Measurements from ENCODE around the gene GBP5.
"Not testable (repeated sequence)": the region's sequence is repeated elsewhere in the genome, so short reads cannot be mapped to it uniquely, and the experiment has no call there.

GBP5 gene

DNA sequence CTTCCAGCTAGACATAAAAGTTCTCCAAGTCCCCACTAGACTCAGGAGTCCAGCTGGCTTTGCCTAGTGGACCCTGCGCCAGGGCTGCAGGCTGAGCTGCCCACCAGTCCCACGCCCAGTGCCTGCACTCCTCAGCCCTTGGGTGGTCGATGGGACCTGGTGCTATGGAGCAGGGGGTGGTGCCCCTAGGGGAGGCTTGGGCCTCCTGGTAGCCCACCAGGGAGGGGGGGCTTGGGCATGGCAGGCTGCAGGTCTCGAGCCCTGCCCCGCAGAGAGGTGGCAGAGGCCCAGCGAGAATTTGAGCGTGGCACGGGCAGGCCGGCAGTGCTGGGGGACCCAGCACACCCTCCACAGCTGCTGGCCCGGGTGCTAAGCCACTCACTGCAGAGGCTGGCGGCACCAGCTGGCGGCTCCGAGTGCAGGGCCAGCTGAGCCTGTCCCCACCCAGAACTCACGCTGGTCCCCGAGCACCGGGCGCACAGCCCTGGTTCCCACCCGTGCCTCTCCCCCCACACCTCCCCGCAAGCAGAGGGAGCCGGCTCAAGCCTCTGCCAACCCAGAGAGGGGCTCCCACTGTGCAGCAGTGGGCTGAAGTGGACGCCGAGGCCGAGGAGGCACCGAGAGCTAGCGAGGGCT lies 30.2 kb upstream of the GBP5 start:
- H4K20me1 ChIP-seq (ENCODE audit: insufficient read depth, low read length) = no peaks in the 10 kb centered on the region
- H3K9me2 ChIP-seq (replicated peaks; ENCODE audit: insufficient read depth, low read length) = no peaks in the 10 kb centered on the region
- H3K27ac ChIP-seq (ENCODE audit: low read length) = no peak overlapping the region
- no peaks in the 10 kb centered on the region for H3K36me3 ChIP-seq (replicated peaks; ENCODE audit: insufficient read depth, low read length)
- H3K9me3 ChIP-seq (replicated peaks; ENCODE audit: insufficient read depth, low read length) = no peaks in the 10 kb centered on the region
- no peaks in the 10 kb centered on the region for H3K4me1 ChIP-seq (ENCODE audit: low read length)
- H3K4me3 ChIP-seq (ENCODE audit: low read length) = no peak overlapping the region
- H3F3A ChIP-seq (ENCODE audit: insufficient read depth, low read length) = no peaks in the 10 kb centered on the region; the same call in 1 of the 2 replicates
- H3K27me3 ChIP-seq (replicated peaks; ENCODE audit: insufficient read depth, low read length) = no peaks in the 10 kb centered on the region
- H3K4me2 ChIP-seq (ENCODE audit: low read depth, low read length) = no peak overlapping the region
- H3K9ac ChIP-seq (ENCODE audit: low read length) = no peak overlapping the region
- no peak for DNase-seq
- H2AFZ ChIP-seq (ENCODE audit: low read length) = no peak overlapping the region
- no peaks in the 10 kb centered on the region for H3K79me2 ChIP-seq (ENCODE audit: low read length)
- TF ChIP-seq, protein P1, sequence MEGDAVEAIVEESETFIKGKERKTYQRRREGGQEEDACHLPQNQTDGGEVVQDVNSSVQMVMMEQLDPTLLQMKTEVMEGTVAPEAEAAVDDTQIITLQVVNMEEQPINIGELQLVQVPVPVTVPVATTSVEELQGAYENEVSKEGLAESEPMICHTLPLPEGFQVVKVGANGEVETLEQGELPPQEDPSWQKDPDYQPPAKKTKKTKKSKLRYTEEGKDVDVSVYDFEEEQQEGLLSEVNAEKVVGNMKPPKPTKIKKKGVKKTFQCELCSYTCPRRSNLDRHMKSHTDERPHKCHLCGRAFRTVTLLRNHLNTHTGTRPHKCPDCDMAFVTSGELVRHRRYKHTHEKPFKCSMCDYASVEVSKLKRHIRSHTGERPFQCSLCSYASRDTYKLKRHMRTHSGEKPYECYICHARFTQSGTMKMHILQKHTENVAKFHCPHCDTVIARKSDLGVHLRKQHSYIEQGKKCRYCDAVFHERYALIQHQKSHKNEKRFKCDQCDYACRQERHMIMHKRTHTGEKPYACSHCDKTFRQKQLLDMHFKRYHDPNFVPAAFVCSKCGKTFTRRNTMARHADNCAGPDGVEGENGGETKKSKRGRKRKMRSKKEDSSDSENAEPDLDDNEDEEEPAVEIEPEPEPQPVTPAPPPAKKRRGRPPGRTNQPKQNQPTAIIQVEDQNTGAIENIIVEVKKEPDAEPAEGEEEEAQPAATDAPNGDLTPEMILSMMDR (IDR thresholded peaks at IDR 0.05; ENCODE audit: low read length) = no peak
- no peak for TF ChIP-seq EZH2 (optimal IDR thresholded peaks at IDR 0.05; ENCODE audit: low read depth, low read length)
- no peak for TF ChIP-seq EZH2phosphoT487 (IDR thresholded peaks at IDR 0.05; ENCODE audit: low read length)

DNA sequence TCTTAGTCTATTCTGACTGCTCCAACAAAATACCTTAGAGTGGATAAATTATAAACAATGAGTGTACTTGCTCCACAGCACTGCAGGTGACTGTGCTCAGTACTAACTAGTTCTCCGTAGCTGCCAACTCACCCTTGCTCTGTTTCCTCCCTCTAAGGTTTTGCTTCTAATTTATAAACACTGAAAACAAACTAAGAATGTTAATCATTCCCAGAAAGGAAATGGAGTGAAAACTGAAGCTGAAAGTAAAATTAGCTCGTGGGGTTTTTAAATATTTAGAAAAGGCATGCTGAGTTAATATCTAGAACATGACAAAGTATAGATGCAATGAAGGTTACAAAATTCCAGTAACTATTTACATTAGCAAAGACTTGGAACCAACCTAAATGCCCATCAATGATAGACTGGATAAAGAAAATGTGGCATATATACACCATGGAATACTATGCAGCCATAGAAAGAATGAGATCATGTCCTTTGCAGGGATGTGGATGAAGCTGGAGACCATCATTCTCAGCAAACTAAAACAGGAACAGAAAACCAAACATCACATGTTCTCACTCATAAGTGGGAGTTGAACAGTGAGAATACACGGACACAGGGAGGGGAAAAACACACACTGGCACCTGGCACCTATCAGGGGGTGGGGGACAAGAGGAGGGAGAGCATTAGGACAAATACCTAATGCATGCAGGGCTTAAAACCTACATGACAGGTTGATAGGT lies 27.2 kb upstream of the GBP5 start:
- not testable (repeated sequence) for H3K79me2 ChIP-seq (ENCODE audit: low read length); H3K4me1 ChIP-seq (ENCODE audit: low read length); H3K4me2 ChIP-seq (ENCODE audit: low read depth, low read length); H3K27me3 ChIP-seq (replicated peaks; ENCODE audit: insufficient read depth, low read length); H3K4me3 ChIP-seq (ENCODE audit: low read length); H3K36me3 ChIP-seq (replicated peaks; ENCODE audit: insufficient read depth, low read length); H3K27ac ChIP-seq (ENCODE audit: low read length); H3F3A ChIP-seq (ENCODE audit: insufficient read depth, low read length); H3K9me3 ChIP-seq (replicated peaks; ENCODE audit: insufficient read depth, low read length); H2AFZ ChIP-seq (ENCODE audit: low read length); H4K20me1 ChIP-seq (ENCODE audit: insufficient read depth, low read length); H3K9ac ChIP-seq (ENCODE audit: low read length); H3K9me2 ChIP-seq (replicated peaks; ENCODE audit: insufficient read depth, low read length); DNase-seq

DNA sequence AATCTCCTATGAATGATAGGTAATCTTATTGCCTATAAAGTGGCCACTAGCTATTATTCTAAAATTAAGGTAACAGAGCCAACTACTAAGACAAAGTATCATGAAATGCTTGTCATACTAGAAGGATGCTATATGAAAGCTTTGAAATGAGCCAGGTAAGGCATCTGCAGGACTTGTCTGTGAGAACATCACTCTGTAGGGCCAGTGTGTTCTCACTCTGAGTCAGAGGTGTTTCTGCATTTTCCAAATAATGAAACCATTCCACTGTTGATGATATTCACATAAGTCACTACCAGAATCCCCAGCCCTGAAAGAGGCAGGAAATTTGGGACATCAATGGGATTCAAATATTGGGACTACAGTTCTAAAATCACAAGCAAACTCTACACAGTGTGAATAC lies 25.8 kb upstream of the GBP5 start:
- TF ChIP-seq EZH2phosphoT487 (IDR thresholded peaks at IDR 0.05; ENCODE audit: low read length) = no peak
- no peak for TF ChIP-seq EZH2 (optimal IDR thresholded peaks at IDR 0.05; ENCODE audit: low read depth, low read length)
- TF ChIP-seq, protein P1 (IDR thresholded peaks at IDR 0.05; ENCODE audit: low read length) = no peak
- no peaks in the 10 kb centered on the region for H3K27me3 ChIP-seq (replicated peaks; ENCODE audit: insufficient read depth, low read length)
- H3K27ac ChIP-seq (ENCODE audit: low read length) = no peak overlapping the region
- no peak overlapping the region for H3K4me2 ChIP-seq (ENCODE audit: low read depth, low read length)
- H3K4me3 ChIP-seq (ENCODE audit: low read length) = no peak overlapping the region
- no peaks in the 10 kb centered on the region for H3K4me1 ChIP-seq (ENCODE audit: low read length)
- no peaks in the 10 kb centered on the region; the same call in 1 of the 2 replicates for H3F3A ChIP-seq (ENCODE audit: insufficient read depth, low read length)
- DNase-seq = no peak
- no peak overlapping the region for H3K9ac ChIP-seq (ENCODE audit: low read length)
- no peaks in the 10 kb centered on the region for H3K36me3 ChIP-seq (replicated peaks; ENCODE audit: insufficient read depth, low read length)
- H2AFZ ChIP-seq (ENCODE audit: low read length) = no peak overlapping the region
- no peaks in the 10 kb centered on the region for H4K20me1 ChIP-seq (ENCODE audit: insufficient read depth, low read length)
- no peaks in the 10 kb centered on the region for H3K79me2 ChIP-seq (ENCODE audit: low read length)
- H3K9me3 ChIP-seq (replicated peaks; ENCODE audit: insufficient read depth, low read length) = no peaks in the 10 kb centered on the region
- no peaks in the 10 kb centered on the region for H3K9me2 ChIP-seq (replicated peaks; ENCODE audit: insufficient read depth, low read length)

DNA sequence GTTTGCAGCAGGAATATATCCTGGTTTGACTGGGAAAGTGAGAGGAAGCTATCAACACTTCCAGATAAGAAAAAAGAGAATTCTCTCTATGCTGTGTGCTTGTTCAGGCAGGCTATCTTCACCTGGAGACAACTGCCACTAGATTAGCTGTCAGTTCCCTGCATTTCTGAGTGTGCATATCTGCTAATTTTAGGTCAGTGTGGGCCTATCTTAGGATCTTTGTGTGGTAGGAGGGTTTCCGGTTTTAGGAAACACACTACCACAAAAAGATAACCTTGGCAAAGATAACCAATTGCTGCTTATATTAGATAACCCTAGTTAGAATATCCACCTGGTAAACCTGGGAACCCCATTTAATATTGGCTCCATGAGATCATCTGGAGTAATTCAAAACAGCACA lies 22.5 kb upstream of the GBP5 start:
- no peaks in the 10 kb centered on the region for H3K9me3 ChIP-seq (replicated peaks; ENCODE audit: insufficient read depth, low read length)
- no peaks in the 10 kb centered on the region for H4K20me1 ChIP-seq (ENCODE audit: insufficient read depth, low read length)
- H3K79me2 ChIP-seq (ENCODE audit: low read length) = no peaks in the 10 kb centered on the region
- DNase-seq = no peak
- no peaks in the 10 kb centered on the region for H3K9me2 ChIP-seq (replicated peaks; ENCODE audit: insufficient read depth, low read length)
- no peak overlapping the region for H3K27ac ChIP-seq (ENCODE audit: low read length)
- H3K9ac ChIP-seq (ENCODE audit: low read length) = no peak overlapping the region
- H3K36me3 ChIP-seq (replicated peaks; ENCODE audit: insufficient read depth, low read length) = no peaks in the 10 kb centered on the region
- H3F3A ChIP-seq (ENCODE audit: insufficient read depth, low read length) = no peaks in the 10 kb centered on the region; the same call in 1 of the 2 replicates
- TF ChIP-seq, protein P1 (IDR thresholded peaks at IDR 0.05; ENCODE audit: low read length) = no peak
- TF ChIP-seq EZH2 (optimal IDR thresholded peaks at IDR 0.05; ENCODE audit: low read depth, low read length) (no peak), EZH2phosphoT487 (IDR thresholded peaks at IDR 0.05; ENCODE audit: low read length) (no peak)
- no peak overlapping the region for H3K4me2 ChIP-seq (ENCODE audit: low read depth, low read length)
- H3K4me1 ChIP-seq (ENCODE audit: low read length) = no peaks in the 10 kb centered on the region
- H3K27me3 ChIP-seq (replicated peaks; ENCODE audit: insufficient read depth, low read length) = no peaks in the 10 kb centered on the region
- H2AFZ ChIP-seq (ENCODE audit: low read length) = no peak overlapping the region
- H3K4me3 ChIP-seq (ENCODE audit: low read length) = no peak overlapping the region

All from MM.1S (cell line).